GM19397 (cell line): Measurements from ENCODE around the gene DROSHA.

Experiments
- ATAC-seq: cut with Tn5 transposase; IDR thresholded peaks from one replicate; pipeline ENCODE4 v1.9.1; 2021; ENCODE audit warnings: mild to moderate bottlenecking, moderate library complexity; ENCODE audit not compliant: unreplicated experiment

Gene DROSHA

GRCh38 chr5:31470608-31471007, 61.3 kb downstream of the DROSHA start:
- no peak for ATAC-seq

- no peak for ATAC-seq
Observed at GRCh38 chr5:31469886-31470285, 62.0 kb downstream of the DROSHA start.

- no peak for ATAC-seq
Observed at GRCh38 chr5:31469466-31469865, 62.4 kb downstream of the DROSHA start.

GRCh38 chr5:31465291-31465690, 66.6 kb downstream of the DROSHA start:
- no peak for ATAC-seq

GRCh38 chr5:31464081-31464480, 67.8 kb downstream of the DROSHA start:
- no peak for ATAC-seq

GRCh38 chr5:31463351-31463750, 68.5 kb downstream of the DROSHA start:
- no peak for ATAC-seq

GRCh38 chr5:31459594-31459993, 72.3 kb downstream of the DROSHA start:
- ATAC-seq: no peak

GRCh38 chr5:31455172-31455571, 76.7 kb downstream of the DROSHA start:
- ATAC-seq: no peak

GRCh38 chr5:31453522-31453921, 78.4 kb downstream of the DROSHA start:
- ATAC-seq: no peak

- ATAC-seq: no peak
Observed at GRCh38 chr5:31452314-31452713, 79.6 kb downstream of the DROSHA start.

- no peak for ATAC-seq
Observed at GRCh38 chr5:31449962-31450361, 81.9 kb downstream of the DROSHA start.

GRCh38 chr5:31449174-31449573, 82.7 kb downstream of the DROSHA start:
- ATAC-seq: no peak

GRCh38 chr5:31445041-31445600, 86.8 kb downstream of the DROSHA start:
- no peak for ATAC-seq

- no peak for ATAC-seq
Observed at GRCh38 chr5:31443572-31443971, 88.3 kb downstream of the DROSHA start.

- ATAC-seq: no peak
Observed at GRCh38 chr5:31442058-31442745, 89.7 kb downstream of the DROSHA start.

GRCh38 chr5:31436851-31437250, 95.0 kb downstream of the DROSHA start:
- no peak for ATAC-seq

GRCh38 chr5:31435730-31436129, 96.2 kb downstream of the DROSHA start:
- no peak for ATAC-seq

- ATAC-seq: no peak
Observed at GRCh38 chr5:31434898-31435297, 97.0 kb downstream of the DROSHA start.

- ATAC-seq: no peak
Observed at GRCh38 chr5:31433229-31433628, 98.7 kb downstream of the DROSHA start.

- no peak for ATAC-seq
Observed at GRCh38 chr5:31427724-31428309, 104.1 kb downstream of the DROSHA start.

GRCh38 chr5:31427013-31427723, 104.7 kb downstream of the DROSHA start:
- no peak for ATAC-seq
